ENCODE measurements around the gene BBS12.

Gene BBS12

GRCh38 chr4:122775987-122776836, 43.7 kb downstream of the BBS12 start:
- DNase-seq = no peak
- Histone ChIP-seq H4K8ac (ENCODE audit: low read depth, low read length) (no peak overlapping the region), H2BK5ac (ENCODE audit: low read depth, low read length, poor library complexity) (no peak overlapping the region), H3K4me1 (ENCODE audit: control insufficient read depth in 1 of 2, insufficient read depth in 2 of 2, low read length in 2 of 2) (peaks cover 0 to 2% of the 10 kb centered on the region in 2 experiments), H2AFZ (ENCODE audit: insufficient read depth, low read length, poor library complexity) (no peak overlapping the region), H3K4ac (ENCODE audit: low read depth, low read length) (no peak overlapping the region), H2BK12ac (ENCODE audit: low read length) (peak overlapping the region; percentile 42), H3K27ac (ENCODE audit: low read depth, low read length) (no peak overlapping the region), H3K27me3 (ENCODE audit: insufficient read depth, low read length) (no peaks in the 10 kb centered on the region), H4K12ac (ENCODE audit: low read depth, low read length) (no peak overlapping the region), H3K79me2 (ENCODE audit: control insufficient read depth, insufficient read depth, low read length, poor library complexity) (no peaks in the 10 kb centered on the region), H3K23ac (ENCODE audit: low read length) (no peak overlapping the region), H3K79me1 (ENCODE audit: low read length) (no peaks in the 10 kb centered on the region), H3K9me3 (ENCODE audit: insufficient read depth, low read depth, low read length) (peaks cover 2% of the 10 kb centered on the region), H2AK5ac (ENCODE audit: low read length) (no peak overlapping the region), H3K9ac (ENCODE audit: low read length) (no peak overlapping the region), H4K91ac (ENCODE audit: low read depth, low read length) (no peak overlapping the region), H3K4me3 (ENCODE audit: low read depth, low read length) (no peak overlapping the region), H3K36me3 (ENCODE audit: control insufficient read depth in 1 of 2, insufficient read depth in 2 of 2, low read length in 2 of 2) (no peaks in the 10 kb centered on the region), H3K18ac (ENCODE audit: low read length) (no peak overlapping the region), H3K14ac (ENCODE audit: low read length) (peak overlapping the region; percentile 27), H2BK120ac (ENCODE audit: insufficient read depth, low read length, poor library complexity) (no peak overlapping the region), H3K4me2 (ENCODE audit: low read length) (no peak overlapping the region)
- WGBS (ENCODE audit: extremely low coverage, insufficient coverage, insufficient read length) = no CpG with 5 or more reads among the region's 6 CpGs

GRCh38 chr4:122776916-122777315, 44.4 kb downstream of the BBS12 start:
- DNase-seq = no peak
- Histone ChIP-seq H2AFZ (ENCODE audit: insufficient read depth, low read length, poor library complexity) (no peak overlapping the region), H3K4me3 (ENCODE audit: low read depth, low read length) (no peak overlapping the region), H3K18ac (ENCODE audit: low read length) (no peak overlapping the region), H3K79me2 (ENCODE audit: control insufficient read depth, insufficient read depth, low read length, poor library complexity) (no peaks in the 10 kb centered on the region), H2AK5ac (ENCODE audit: low read length) (no peak overlapping the region), H3K4ac (ENCODE audit: low read depth, low read length) (no peak overlapping the region), H3K14ac (ENCODE audit: low read length) (no peak overlapping the region), H3K4me1 (ENCODE audit: control insufficient read depth in 1 of 2, insufficient read depth in 2 of 2, low read length in 2 of 2) (peaks cover 0 to 2% of the 10 kb centered on the region in 2 experiments), H3K27me3 (ENCODE audit: insufficient read depth, low read length) (no peaks in the 10 kb centered on the region), H4K12ac (ENCODE audit: low read depth, low read length) (no peak overlapping the region), H3K23ac (ENCODE audit: low read length) (no peak overlapping the region), H3K9me3 (ENCODE audit: insufficient read depth, low read depth, low read length) (peaks cover 2% of the 10 kb centered on the region), H2BK5ac (ENCODE audit: low read depth, low read length, poor library complexity) (no peak overlapping the region), H2BK120ac (ENCODE audit: insufficient read depth, low read length, poor library complexity) (no peak overlapping the region), H3K4me2 (ENCODE audit: low read length) (no peak overlapping the region), H4K8ac (ENCODE audit: low read depth, low read length) (no peak overlapping the region), H3K9ac (ENCODE audit: low read length) (no peak overlapping the region), H3K36me3 (ENCODE audit: control insufficient read depth in 1 of 2, insufficient read depth in 2 of 2, low read length in 2 of 2) (no peaks in the 10 kb centered on the region), H3K27ac (ENCODE audit: low read depth, low read length) (no peak overlapping the region), H4K91ac (ENCODE audit: low read depth, low read length) (no peak overlapping the region), H3K79me1 (ENCODE audit: low read length) (no peaks in the 10 kb centered on the region), H2BK12ac (ENCODE audit: low read length) (no peak overlapping the region)
- no CpG with 5 or more reads among the region's 4 CpGs for WGBS (ENCODE audit: extremely low coverage, insufficient coverage, insufficient read length)

- Histone ChIP-seq H3K9ac (ENCODE audit: low read length) (no peak overlapping the region), H3K4me3 (ENCODE audit: low read depth, low read length) (no peak overlapping the region), H3K36me3 (ENCODE audit: control insufficient read depth in 1 of 2, insufficient read depth in 2 of 2, low read length in 2 of 2) (no peaks in the 10 kb centered on the region), H3K9me3 (ENCODE audit: insufficient read depth, low read depth, low read length) (peaks cover 2% of the 10 kb centered on the region), H3K4me1 (ENCODE audit: control insufficient read depth in 1 of 2, insufficient read depth in 2 of 2, low read length in 2 of 2) (peaks cover 0 to 2% of the 10 kb centered on the region in 2 experiments), H3K27ac (ENCODE audit: low read depth, low read length) (no peak overlapping the region), H3K79me1 (ENCODE audit: low read length) (peaks cover 2% of the 10 kb centered on the region), H2AK5ac (ENCODE audit: low read length) (no peak overlapping the region), H3K4ac (ENCODE audit: low read depth, low read length) (no peak overlapping the region), H4K12ac (ENCODE audit: low read depth, low read length) (no peak overlapping the region), H3K27me3 (ENCODE audit: insufficient read depth, low read length) (no peaks in the 10 kb centered on the region), H4K91ac (ENCODE audit: low read depth, low read length) (no peak overlapping the region), H2AFZ (ENCODE audit: insufficient read depth, low read length, poor library complexity) (no peak overlapping the region), H4K8ac (ENCODE audit: low read depth, low read length) (no peak overlapping the region), H2BK5ac (ENCODE audit: low read depth, low read length, poor library complexity) (no peak overlapping the region), H3K18ac (ENCODE audit: low read length) (no peak overlapping the region), H3K79me2 (ENCODE audit: control insufficient read depth, insufficient read depth, low read length, poor library complexity) (no peaks in the 10 kb centered on the region), H3K4me2 (ENCODE audit: low read length) (no peak overlapping the region), H3K14ac (ENCODE audit: low read length) (no peak overlapping the region), H3K23ac (ENCODE audit: low read length) (no peak overlapping the region), H2BK120ac (ENCODE audit: insufficient read depth, low read length, poor library complexity) (no peak overlapping the region), H2BK12ac (ENCODE audit: low read length) (no peak overlapping the region)
- no CpG with 5 or more reads among the region's 7 CpGs for WGBS (ENCODE audit: extremely low coverage, insufficient coverage, insufficient read length)
- DNase-seq = peak; percentile 16 to 75
These were observed 45.6 kb downstream of the BBS12 start for GRCh38 chr4:122777846-122778673.

- Histone ChIP-seq H3K9me3 (ENCODE audit: insufficient read depth, low read depth, low read length) (no peaks in the 10 kb centered on the region), H2BK120ac (ENCODE audit: insufficient read depth, low read length, poor library complexity) (no peak overlapping the region), H3K4me3 (ENCODE audit: low read depth, low read length) (no peak overlapping the region), H3K27ac (ENCODE audit: low read depth, low read length) (no peak overlapping the region), H3K36me3 (ENCODE audit: control insufficient read depth in 1 of 2, insufficient read depth in 2 of 2, low read length in 2 of 2) (no peaks in the 10 kb centered on the region), H4K91ac (ENCODE audit: low read depth, low read length) (no peak overlapping the region), H3K79me1 (ENCODE audit: low read length) (peaks cover 7% of the 10 kb centered on the region), H3K79me2 (ENCODE audit: control insufficient read depth, insufficient read depth, low read length, poor library complexity) (no peaks in the 10 kb centered on the region), H4K12ac (ENCODE audit: low read depth, low read length) (no peak overlapping the region), H3K4me1 (ENCODE audit: control insufficient read depth in 1 of 2, insufficient read depth in 2 of 2, low read length in 2 of 2) (peaks cover 7% of the 10 kb centered on the region in 2 experiments), H2BK12ac (ENCODE audit: low read length) (no peak overlapping the region), H3K27me3 (ENCODE audit: insufficient read depth, low read length) (no peaks in the 10 kb centered on the region), H3K23ac (ENCODE audit: low read length) (no peak overlapping the region), H3K4me2 (ENCODE audit: low read length) (no peak overlapping the region), H3K9ac (ENCODE audit: low read length) (no peak overlapping the region), H3K4ac (ENCODE audit: low read depth, low read length) (no peak overlapping the region), H3K14ac (ENCODE audit: low read length) (no peak overlapping the region), H4K8ac (ENCODE audit: low read depth, low read length) (no peak overlapping the region), H2AFZ (ENCODE audit: insufficient read depth, low read length, poor library complexity) (no peak overlapping the region), H2AK5ac (ENCODE audit: low read length) (no peak overlapping the region), H3K18ac (ENCODE audit: low read length) (no peak overlapping the region), H2BK5ac (ENCODE audit: low read depth, low read length, poor library complexity) (no peak overlapping the region)
- DNase-seq = no peak
- no CpG with 5 or more reads among the region's 2 CpGs for WGBS (ENCODE audit: extremely low coverage, insufficient coverage, insufficient read length)
These were observed 49.0 kb downstream of the BBS12 start for GRCh38 chr4:122781486-122781885.

Data from trophoblast cell (in vitro differentiated cells and primary cell).